OCI-LY7 (cell line): ENCODE measurements around the gene CAAP1. TPM values are rescaled to one million over a fixed set of nuclear protein-coding genes. Genes with fewer than 3 reads are reported as not detected.
"Not testable (repeated sequence)": the region's sequence is repeated elsewhere in the genome, so short reads cannot be mapped to it uniquely, and the experiment has no call there.

Source experiments
- BruUV-seq: library from RNA; stranded (reverse); fragments of 400-500 nt; replicated peaks from 2 replicates; lab custom pipeline; 2021; lab: Mats Ljungman, UMichigan
- CTCF ChIA-PET: fragments of 300-600 bp; sonication (Branson Sonifier 250); formaldehyde crosslinking; loops from one replicate; lab custom pipeline; 2022; ENCODE audit warnings: antibody characterized with exemption; ENCODE audit not compliant: unreplicated experiment; lab: Charles Lee
- POLR2A ChIA-PET: fragments of 300-600 bp; sonication (Branson Sonifier 250); formaldehyde crosslinking; loops from one replicate; lab custom pipeline; 2022; ENCODE audit warnings: antibody characterized with exemption; lab: Charles Lee
- DNase-seq: peaks from one replicate; pipeline ENCODE4 v3.0.0-alpha.2; 2015; ENCODE audit warnings: low spot score
- H2AFZ ChIP-seq: fragments of 200-600 bp; sonication (generic), shearing (Covaris generic); 2 replicates; pipeline ENCODE4 v1.6.1; 2014; ENCODE audit warnings: mild to moderate bottlenecking, antibody characterized with exemption, low read length, moderate library complexity
- H3K27ac ChIP-seq: fragments of 200-600 bp; sonication (generic); 2 replicates; pipeline ENCODE4 v1.5.1; 2014; ENCODE audit warnings: mixed run types, low read depth, mild to moderate bottlenecking, moderate library complexity, low read length, inconsistent platforms; ENCODE audit not compliant: poor library complexity, severe bottlenecking
- H3K36me3 ChIP-seq: fragments of 200-600 bp; sonication (generic); 2 replicates; pipeline ENCODE4 v1.6.1; 2014; ENCODE audit warnings: mild to moderate bottlenecking, antibody characterized with exemption, low read length, moderate library complexity, mixed read lengths; ENCODE audit not compliant: insufficient read depth
- H3K4me1 ChIP-seq: fragments of 200-600 bp; sonication (generic); 2 replicates; pipeline ENCODE4 v1.5.1; 2014; ENCODE audit warnings: mild to moderate bottlenecking, low read length; ENCODE audit not compliant: insufficient read depth, poor library complexity, severe bottlenecking
- H3K4me2 ChIP-seq: fragments of 200-600 bp; sonication (generic); 2 replicates; pipeline ENCODE4 v1.6.1; 2014; ENCODE audit warnings: mild to moderate bottlenecking, low read length
- H3K4me3 ChIP-seq: fragments of 200-600 bp; sonication (generic); 2 replicates; pipeline ENCODE4 v1.5.1; 2014; ENCODE audit warnings: mild to moderate bottlenecking, low read depth, low read length; ENCODE audit not compliant: poor library complexity, severe bottlenecking
- H3K79me2 ChIP-seq: fragments of 200-600 bp; sonication (generic); 2 replicates; pipeline ENCODE4 v1.6.1; 2016; ENCODE audit warnings: low read depth, mild to moderate bottlenecking, low read length, moderate library complexity, mixed read lengths; ENCODE audit not compliant: insufficient read depth
- H3K9me2 ChIP-seq: fragments of 200-600 bp; sonication (generic); 2 replicates; pipeline ENCODE4 v1.6.1; 2016; ENCODE audit warnings: mild to moderate bottlenecking, low read length, mixed read lengths; ENCODE audit not compliant: insufficient read depth
- H3K9me3 ChIP-seq: fragments of 200-600 bp; sonication (generic); 2 replicates; pipeline ENCODE4 v1.6.1; 2014; ENCODE audit warnings: mild to moderate bottlenecking, mixed run types, low read length, mixed read lengths
- H4K20me1 ChIP-seq: fragments of 200-600 bp; sonication (generic); 2 replicates; pipeline ENCODE4 v1.6.1; 2014; ENCODE audit warnings: mild to moderate bottlenecking, antibody characterized with exemption, low read length, moderate library complexity, mixed read lengths; ENCODE audit not compliant: insufficient read depth
- CTCF ChIP-seq: fragments of 200-600 bp; sonication (generic); conservative IDR thresholded peaks from 2 replicates; pipeline ENCODE4 v1.5.1; 2014; ENCODE audit warnings: mild to moderate bottlenecking, antibody characterized with exemption, low read length, moderate library complexity, mixed read lengths
- EZH2phosphoT487 ChIP-seq: fragments of 200-600 bp; sonication (generic); IDR thresholded peaks from 2 replicates; pipeline ENCODE4 v1.6.1; 2018; ENCODE audit warnings: low read depth, borderline replicate concordance, mild to moderate bottlenecking, mixed run types, antibody characterized with exemption, low read length, moderate library complexity, mixed read lengths
- intact Hi-C: fragments of 100-400 bp; cut with micrococcal nuclease; formaldehyde crosslinking; loops from one replicate; pipeline ENCODE4 v1.10.0; 2022; ENCODE audit not compliant: unreplicated experiment
- total RNA-seq, 2 experiments: library from RNA; depleted of rRNA in 1 of 2; stranded (reverse); fragments of >200 nt in 1 of 2; shearing (Covaris generic) in 1 of 2; gene quantifications; 2 replicates each; pipeline ENCODE4 v1.2.3, GENCODE V29; 2014 to 2022

CAAP1 gene
- total RNA-seq, 2 experiments from 2014 or later, result 32.9 to 38.8 TPM

GRCh38 chr9:26882154-26882553, 10.4 kb downstream of the CAAP1 start:
- Histone ChIP-seq H3K36me3 (peaks cover 99% of the 10 kb centered on the region), H3K9me2 (no peaks in the 10 kb centered on the region), H3K9me3 (peaks cover 34% of the 10 kb centered on the region), H3K79me2 (peaks cover 36% of the 10 kb centered on the region), H3K4me1 (no peaks in the 10 kb centered on the region), H2AFZ (no peak overlapping the region), H4K20me1 (no peaks in the 10 kb centered on the region), H3K4me2 (no peak overlapping the region), H3K27ac (no peak overlapping the region), H3K4me3 (no peak overlapping the region)
- CTCF ChIA-PET, result no interaction called here
- intact Hi-C loops, result no loop called here
- no peak for TF ChIP-seq EZH2phosphoT487
- no peak for TF ChIP-seq CTCF
- BruUV-seq, result no TSS peak
- POLR2A ChIA-PET, result interaction anchor here (1.0 to 1.2 kb wide), 2 partner anchors 10 to 12 kb away, joined by 3 read pairs; no protein-coding TSS in a partner anchor
- DNase-seq, result peak; percentile 8

GRCh38 chr9:26880262-26880661, 12.3 kb downstream of the CAAP1 start:
- Histone ChIP-seq H3K9me2 (no peaks in the 10 kb centered on the region), H3K9me3 (peaks cover 25% of the 10 kb centered on the region), H3K79me2 (peaks cover 17% of the 10 kb centered on the region; the same call in 1 of the 2 replicates), H4K20me1 (no peaks in the 10 kb centered on the region), H3K27ac (no peak overlapping the region), H3K4me3 (no peak overlapping the region), H2AFZ (no peak overlapping the region), H3K36me3 (peaks cover 97% of the 10 kb centered on the region), H3K4me1 (no peaks in the 10 kb centered on the region), H3K4me2 (no peak overlapping the region)
- intact Hi-C loops, result no loop called here
- ChIA-PET CTCF (no interaction called here), POLR2A (interaction anchor here (0.5 to 0.7 kb wide), 2 partner anchors 10 to 18 kb away, joined by 3 read pairs; no protein-coding TSS in a partner anchor)
- no peak for DNase-seq
- TF ChIP-seq CTCF (no peak), EZH2phosphoT487 (no peak)
- no TSS peak for BruUV-seq

GRCh38 chr9:26875155-26875554, 17.4 kb downstream of the CAAP1 start:
- H4K20me1 ChIP-seq, H3K4me1 ChIP-seq, H3K27ac ChIP-seq, intact Hi-C loops, H3K9me3 ChIP-seq, H3K9me2 ChIP-seq, H2AFZ ChIP-seq, H3K4me3 ChIP-seq, BruUV-seq, CTCF ChIA-PET, H3K4me2 ChIP-seq, DNase-seq, H3K79me2 ChIP-seq: not testable (repeated sequence)
- POLR2A ChIA-PET, result interaction anchor here (0.6 to 1.0 kb wide), 4 partner anchors 17 to 41 kb away, joined by 3 to 11 read pairs (median 5); partner anchors contain the start of gene CAAP1
- H3K36me3 ChIP-seq, result peaks cover 67% of the 10 kb centered on the region
